NOMO-1 treated with DMSO at 0.1 percent for 48 hours (cell line): ENCODE results near the gene IL12RB2.
A peak's percentile ranks its signal among the peaks of the same experiment; 100 is the strongest.

Source experiments
- DNase-seq: peaks from one replicate; lab custom pipeline; 2025; ENCODE audit not compliant: unreplicated experiment; lab: John Stamatoyannopoulos, UW

Gene IL12RB2

GRCh38 chr1:67429528-67430357 is 122.1 kb downstream of the IL12RB2 start:
- DNase-seq = no peak

- peak; percentile 96 for DNase-seq
Measured at GRCh38 chr1:67430358-67431155, 122.9 kb downstream of the IL12RB2 start, which contains the start of gene SERBP1. TSS of gene SERBP1 (minus strand) at chr1:67430402. CDS start at chr1:67430300, 102 bp downstream.

- no peak for DNase-seq
Measured at GRCh38 chr1:67431156-67431765, 123.6 kb downstream of the IL12RB2 start.

- no peak for DNase-seq
Measured at GRCh38 chr1:67431869-67432578, 124.4 kb downstream of the IL12RB2 start.

- no peak for DNase-seq
Measured at GRCh38 chr1:67432745-67433144, 125.1 kb downstream of the IL12RB2 start.

GRCh38 chr1:67433837-67434236 is 126.2 kb downstream of the IL12RB2 start:
- peak; percentile 91 for DNase-seq

GRCh38 chr1:67434491-67434890 is 126.8 kb downstream of the IL12RB2 start:
- no peak for DNase-seq

- peak; percentile 50 for DNase-seq
Measured at GRCh38 chr1:67436511-67437055, 128.9 kb downstream of the IL12RB2 start.

GRCh38 chr1:67437961-67438360 is 130.3 kb downstream of the IL12RB2 start:
- DNase-seq = no peak

- DNase-seq = no peak
Measured at GRCh38 chr1:67439277-67440029, 131.8 kb downstream of the IL12RB2 start.

GRCh38 chr1:67440339-67440738 is 132.7 kb downstream of the IL12RB2 start:
- no peak for DNase-seq

GRCh38 chr1:67441183-67441582 is 133.5 kb downstream of the IL12RB2 start:
- peak; percentile 4 for DNase-seq

- DNase-seq = no peak
Measured at GRCh38 chr1:67441739-67442281, 134.1 kb downstream of the IL12RB2 start.

- peak; percentile 5 for DNase-seq
Measured at GRCh38 chr1:67446014-67446413, 138.3 kb downstream of the IL12RB2 start.
